Measurements from ENCODE around the gene VSTM5. TPM values are rescaled to one million over a fixed set of nuclear protein-coding genes. Genes with fewer than 3 reads are reported as not detected.

The VSTM5 gene
- polyA plus RNA-seq, 1 of the 3 experiments (the other 2 are of a cell fraction): 0.12 TPM

GRCh38 chr11:93801366-93801765 is 49.1 kb downstream of the VSTM5 start (continued):
- TF ChIP-seq MXI1 (IDR thresholded peaks at IDR 0.05; ENCODE audit: low read depth, low read length) (no peak), PBX3 (IDR thresholded peaks at IDR 0.05) (no peak), EZH2phosphoT487 (IDR thresholded peaks at IDR 0.05; ENCODE audit: borderline replicate concordance, low read depth) (no peak), RXRA (IDR thresholded peaks at IDR 0.05; ENCODE audit: borderline replicate concordance, low read depth) (no peak), MEF2A (IDR thresholded peaks at IDR 0.05; ENCODE audit: borderline replicate concordance, low read depth) (no peak), USF2 (IDR thresholded peaks at IDR 0.05; ENCODE audit: borderline replicate concordance, low read depth, low read length) (no peak), ELF1 (IDR thresholded peaks at IDR 0.05) (no peak)

GRCh38 chr11:93796441-93797231 is 53.8 kb downstream of the VSTM5 start:
- no peak overlapping the region for H3K27ac ChIP-seq (ENCODE audit: low read depth in 2 of 2, low read length in 1 of 2)
- CTCF ChIA-PET: no interaction called here
- POLR2A ChIA-PET: no interaction called here
- H3K9me3 ChIP-seq: no peaks in the 10 kb centered on the region
- no peak for DNase-seq
- no peak overlapping the region for H3K4me2 ChIP-seq
- H3K36me3 ChIP-seq (replicated peaks in 1 of 2; ENCODE audit: control insufficient read depth in 1 of 2, insufficient read depth in 2 of 2, low read length in 1 of 2): peaks cover 79 to 83% of the 10 kb centered on the region in 2 experiments
- H3K79me2 ChIP-seq (ENCODE audit: insufficient read depth): peaks cover 80% of the 10 kb centered on the region
- no peaks in the 10 kb centered on the region for H3K9me2 ChIP-seq
- H3K27me3 ChIP-seq (ENCODE audit: insufficient read depth): no peaks in the 10 kb centered on the region
- H3K9ac ChIP-seq: no peak overlapping the region
- no peaks in the 10 kb centered on the region for H3F3A ChIP-seq (replicated peaks; ENCODE audit: insufficient read depth)
- no peak overlapping the region for H3K4me3 ChIP-seq (ENCODE audit: low read depth in 2 of 2, low read length in 1 of 2)
- WGBS (ENCODE audit: low lambda C conversion rate): 90% methylated on average over 6 of the region's 6 CpGs
- H3K4me1 ChIP-seq (ENCODE audit: control insufficient read depth in 1 of 2, insufficient read depth in 2 of 2, low read depth in 1 of 2, low read length in 1 of 2): no peaks in the 10 kb centered on the region
- no peak overlapping the region for H2AFZ ChIP-seq (ENCODE audit: low read depth)
- H4K20me1 ChIP-seq (ENCODE audit: insufficient read depth): peaks cover 14% of the 10 kb centered on the region; the same call in 1 of the 2 replicates
- TF ChIP-seq REST (IDR thresholded peaks at IDR 0.05; ENCODE audit: low read depth, low read length) (no peak), TCF12 (IDR thresholded peaks at IDR 0.05) (no peak), SMC3 (IDR thresholded peaks at IDR 0.05; ENCODE audit: low read depth, low read length) (no peak), ELF1 (IDR thresholded peaks at IDR 0.05) (no peak), EZH2phosphoT487 (IDR thresholded peaks at IDR 0.05; ENCODE audit: borderline replicate concordance, low read depth) (no peak), IRF3 (IDR thresholded peaks at IDR 0.05; ENCODE audit: low read depth, low read length) (no peak), USF1 (IDR thresholded peaks at IDR 0.05; ENCODE audit: borderline replicate concordance, low read depth) (no peak), JUND (IDR thresholded peaks at IDR 0.05) (no peak), RFX5 (IDR thresholded peaks at IDR 0.05; ENCODE audit: low read length) (no peak), FOXJ3 (CRISPR knock-in tag; IDR thresholded peaks at IDR 0.05) (no peak), ZBTB33 (IDR thresholded peaks at IDR 0.05; ENCODE audit: borderline replicate concordance, low read depth) (no peak), NFIC (IDR thresholded peaks at IDR 0.05; ENCODE audit: borderline replicate concordance) (no peak), GABPA (IDR thresholded peaks at IDR 0.05; ENCODE audit: low read depth) (no peak), CTCF (IDR thresholded peaks at IDR 0.05) (no peak), MXI1 (IDR thresholded peaks at IDR 0.05; ENCODE audit: low read depth, low read length) (no peak)

Data from SK-N-SH (cell line).